Mesenchymal stem cell (in vitro differentiated cells and primary cell): Measurements from ENCODE around the gene CENPF.

ENCODE experiments used
- DNase-seq: peaks from one replicate; pipeline ENCODE4 v3.0.0-alpha.2; 2013
- H2AFZ ChIP-seq: one replicate; pipeline ENCODE4 v1.6.1; 2013; ENCODE audit warnings: low read depth, mild to moderate bottlenecking, control low read depth, inconsistent platforms, low read length, moderate library complexity
- H2AK5ac ChIP-seq: 2 replicates; pipeline ENCODE4 v1.6.1; 2013; ENCODE audit warnings: low read length, moderate library complexity, mild to moderate bottlenecking, inconsistent platforms; ENCODE audit not compliant: severe bottlenecking
- H2BK120ac ChIP-seq: one replicate; pipeline ENCODE4 v1.6.1; 2013; ENCODE audit warnings: low read depth, mild to moderate bottlenecking, inconsistent platforms, low read length, moderate library complexity
- H2BK12ac ChIP-seq, 2 experiments: one replicate each; pipeline ENCODE4 v1.6.1; 2013; ENCODE audit warnings: inconsistent platforms in 2 of 2, low read length in 2 of 2, mild to moderate bottlenecking in 2 of 2, moderate library complexity in 2 of 2, control low read depth in 1 of 2
- H2BK15ac ChIP-seq: one replicate; pipeline ENCODE4 v1.6.1; 2013; ENCODE audit warnings: mild to moderate bottlenecking, low read depth, inconsistent platforms; ENCODE audit not compliant: poor library complexity, severe bottlenecking
- H2BK5ac ChIP-seq: 2 replicates; pipeline ENCODE4 v1.6.1; 2013; ENCODE audit warnings: low read depth, mild to moderate bottlenecking, low read length, control low read depth, inconsistent platforms; ENCODE audit not compliant: poor library complexity, severe bottlenecking
- H3K14ac ChIP-seq, 2 experiments: one replicate each; pipeline ENCODE4 v1.6.1; 2013; ENCODE audit warnings: inconsistent platforms in 2 of 2, low read length in 2 of 2, control low read depth in 1 of 2, mild to moderate bottlenecking in 1 of 2, moderate library complexity in 1 of 2
- H3K18ac ChIP-seq, 2 experiments: one replicate each; pipeline ENCODE4 v1.6.1; 2013; ENCODE audit warnings: inconsistent platforms in 2 of 2, low read length in 2 of 2, control low read depth in 1 of 2, low read depth in 1 of 2, mild to moderate bottlenecking in 1 of 2
- H3K23ac ChIP-seq, 2 experiments: one replicate each; pipeline ENCODE4 v1.6.1; 2013; ENCODE audit warnings: inconsistent platforms in 2 of 2, low read length in 2 of 2, mild to moderate bottlenecking in 2 of 2, moderate library complexity in 2 of 2, control low read depth in 1 of 2
- H3K27ac ChIP-seq: 2 replicates; pipeline ENCODE4 v1.5.1; 2013; ENCODE audit warnings: mild to moderate bottlenecking, moderate library complexity, low read length, control low read depth, inconsistent platforms; ENCODE audit not compliant: poor library complexity, severe bottlenecking
- H3K27me3 ChIP-seq, 2 experiments: 2 replicates each; pipeline versions ENCODE4 v1.6.1 to v1.7.0; 2013; ENCODE audit warnings: low read length in 2 of 2, mild to moderate bottlenecking in 2 of 2, moderate library complexity in 2 of 2, control low read depth in 1 of 2, inconsistent platforms in 1 of 2; ENCODE audit not compliant: control insufficient read depth in 1 of 2, insufficient read depth in 1 of 2
- H3K36me3 ChIP-seq, 2 experiments: 2 replicates each; pipeline versions ENCODE4 v1.6.1 to v1.7.0; 2013; ENCODE audit warnings: low read length in 2 of 2, control low read depth in 1 of 2, inconsistent platforms in 1 of 2, low read depth in 1 of 2, mild to moderate bottlenecking in 1 of 2; ENCODE audit not compliant: insufficient read depth in 2 of 2, control insufficient read depth in 1 of 2
- H3K4ac ChIP-seq, 2 experiments: one replicate each; pipeline ENCODE4 v1.6.1; 2013; ENCODE audit warnings: inconsistent platforms in 2 of 2, low read length in 2 of 2, mild to moderate bottlenecking in 2 of 2, moderate library complexity in 2 of 2, control low read depth in 1 of 2, low read depth in 1 of 2
- H3K4me1 ChIP-seq: 2 replicates; pipeline ENCODE4 v1.6.1; 2013; ENCODE audit warnings: low read depth, low read length, control low read depth; ENCODE audit not compliant: control insufficient read depth, insufficient read depth
- H3K4me2 ChIP-seq: 2 replicates; pipeline ENCODE4 v1.6.1; 2013; ENCODE audit warnings: low read length, mild to moderate bottlenecking, inconsistent platforms; ENCODE audit not compliant: poor library complexity, severe bottlenecking
- H3K4me3 ChIP-seq, 2 experiments: 2 replicates each; pipeline versions ENCODE4 v1.5.1 to v1.7.0; 2013; ENCODE audit warnings: low read length in 2 of 2, mild to moderate bottlenecking in 2 of 2, control low read depth in 1 of 2, low read depth in 1 of 2; ENCODE audit not compliant: insufficient read depth in 1 of 2
- H3K79me1 ChIP-seq: replicated peaks from 2 replicates; pipeline ENCODE4 v1.6.1; 2013; ENCODE audit warnings: mild to moderate bottlenecking, control low read depth, low read length, inconsistent platforms; ENCODE audit not compliant: poor library complexity, severe bottlenecking
- H3K9ac ChIP-seq: 2 replicates; pipeline ENCODE4 v1.7.0; 2013; ENCODE audit warnings: mild to moderate bottlenecking, low read length, moderate library complexity
- H3K9me3 ChIP-seq: 2 replicates; pipeline ENCODE4 v1.7.0; 2013; ENCODE audit warnings: mild to moderate bottlenecking, low read length; ENCODE audit not compliant: control insufficient read depth
- H4K8ac ChIP-seq: one replicate; pipeline ENCODE4 v1.6.1; 2013; ENCODE audit warnings: inconsistent platforms, mild to moderate bottlenecking, low read length, moderate library complexity
- H4K91ac ChIP-seq: one replicate; pipeline ENCODE4 v1.6.1; 2013; ENCODE audit warnings: mild to moderate bottlenecking, low read length, inconsistent platforms
- WGBS: methylation state at CpG from one replicate; pipeline ENCODE4 v1.1.7; 2013; ENCODE audit warnings: mixed read lengths; 5-methylcytosine and 5-hydroxymethylcytosine counted together

The CENPF gene

DNA sequence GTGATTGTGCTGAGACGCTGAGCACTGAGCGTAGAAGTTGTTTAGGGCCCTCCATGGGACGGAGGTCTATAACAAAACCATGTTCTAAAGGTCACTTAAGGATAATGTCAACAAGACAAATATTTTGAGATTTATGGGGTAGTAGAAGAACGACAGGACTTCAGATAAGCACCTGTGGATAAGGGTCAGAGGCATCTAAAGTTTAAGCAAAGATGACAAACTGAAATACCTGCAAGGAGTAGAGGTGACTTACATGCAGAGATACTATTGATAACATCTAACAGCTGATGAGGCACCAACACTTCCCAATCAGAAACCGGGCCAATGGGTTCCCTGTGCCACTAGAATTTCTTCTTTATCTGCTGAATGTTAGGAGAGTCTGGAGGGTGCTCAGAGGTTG is 83.5 kb downstream of the CENPF start:
- no peak overlapping the region for H2BK12ac ChIP-seq
- WGBS = 82% methylated on average over 4 of the region's 5 CpGs

DNA sequence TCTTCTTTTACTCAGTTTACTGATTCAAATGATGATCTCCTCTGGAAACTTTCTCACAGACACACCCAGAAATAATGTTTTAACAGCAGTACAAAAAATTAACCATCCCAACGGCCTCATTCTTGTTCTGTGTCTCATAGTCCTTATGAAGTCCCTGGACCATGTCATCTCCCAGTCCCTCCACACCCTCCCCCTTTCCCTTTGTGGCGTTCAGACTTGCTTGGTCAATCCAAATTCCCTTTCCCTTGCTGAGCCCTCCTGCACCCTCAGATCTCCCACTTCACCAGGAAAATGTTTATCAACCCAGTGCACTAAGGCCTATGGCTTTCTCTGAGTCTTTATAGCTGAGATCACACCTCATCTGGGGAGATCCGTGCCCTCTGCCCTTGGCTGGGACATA is 85.9 kb downstream of the CENPF start:
- H2BK15ac ChIP-seq = no peak overlapping the region
- no peak overlapping the region for H2BK12ac ChIP-seq
- H3K23ac ChIP-seq = no peak overlapping the region
- no peak overlapping the region for H3K14ac ChIP-seq
- WGBS = 85% methylated on average over 3 of the region's 3 CpGs
- no peak overlapping the region for H3K4me2 ChIP-seq
- H3K36me3 ChIP-seq = no peaks in the 10 kb centered on the region
- no peak for DNase-seq
- H2BK120ac ChIP-seq = no peak overlapping the region
- H3K79me1 ChIP-seq = no peaks in the 10 kb centered on the region
- no peak overlapping the region for H2BK5ac ChIP-seq
- H3K4me3 ChIP-seq = no peak overlapping the region
- H3K4me1 ChIP-seq = no peaks in the 10 kb centered on the region
- no peak overlapping the region for H4K8ac ChIP-seq
- H3K27me3 ChIP-seq = no peaks in the 10 kb centered on the region
- H3K9ac ChIP-seq = no peak overlapping the region
- H3K18ac ChIP-seq = no peak overlapping the region
- no peak overlapping the region for H3K27ac ChIP-seq
- no peaks in the 10 kb centered on the region for H3K9me3 ChIP-seq
- H2AK5ac ChIP-seq = no peak overlapping the region
- no peak overlapping the region for H2AFZ ChIP-seq
- H3K4ac ChIP-seq = no peak overlapping the region
- H4K91ac ChIP-seq = no peak overlapping the region

More for the DNA sequence above, 83.5 kb downstream of the CENPF start:
- H3K14ac ChIP-seq = no peak overlapping the region
- no peak overlapping the region for H4K91ac ChIP-seq
- DNase-seq = no peak
- no peak overlapping the region for H3K9ac ChIP-seq
- H2BK15ac ChIP-seq = no peak overlapping the region
- no peak overlapping the region for H3K4me3 ChIP-seq
- no peaks in the 10 kb centered on the region for H3K79me1 ChIP-seq
- H3K36me3 ChIP-seq = no peaks in the 10 kb centered on the region
- H3K27me3 ChIP-seq = no peaks in the 10 kb centered on the region
- H3K9me3 ChIP-seq = no peaks in the 10 kb centered on the region
- no peak overlapping the region for H2AK5ac ChIP-seq
- no peak overlapping the region for H2AFZ ChIP-seq
- no peak overlapping the region for H4K8ac ChIP-seq
- H3K27ac ChIP-seq = no peak overlapping the region
- H2BK120ac ChIP-seq = no peak overlapping the region
- H3K23ac ChIP-seq = no peak overlapping the region
- no peaks in the 10 kb centered on the region for H3K4me1 ChIP-seq
- H3K18ac ChIP-seq = no peak overlapping the region
- no peak overlapping the region for H3K4me2 ChIP-seq
- no peak overlapping the region for H2BK5ac ChIP-seq
- H3K4ac ChIP-seq = no peak overlapping the region

DNA sequence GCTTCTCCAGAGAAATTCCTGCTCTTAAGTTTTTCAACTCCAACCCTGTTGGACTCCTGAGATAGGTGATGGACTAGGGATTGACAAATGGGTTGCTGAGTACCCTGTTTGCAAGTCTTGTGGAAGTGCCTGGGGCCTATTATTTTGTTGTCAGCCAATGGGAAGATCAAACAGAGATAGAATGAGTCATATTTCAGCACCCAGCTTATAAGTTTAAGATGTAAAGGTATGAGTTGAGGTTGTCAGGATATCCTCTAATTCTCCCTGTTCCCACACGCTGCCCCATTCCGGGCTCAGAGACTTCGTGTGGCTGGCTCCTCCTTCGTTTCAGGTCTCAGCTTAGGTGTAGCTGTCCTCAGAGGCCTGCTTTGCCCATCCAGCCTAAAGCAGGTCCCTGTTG is 91.8 kb downstream of the CENPF start:
- H3K14ac ChIP-seq = no peak overlapping the region
- no peak overlapping the region for H3K4me3 ChIP-seq
- no peak overlapping the region for H2BK12ac ChIP-seq
- H2BK120ac ChIP-seq = no peak overlapping the region
- no peaks in the 10 kb centered on the region for H3K79me1 ChIP-seq
- no peak for DNase-seq
- peaks cover 16% of the 10 kb centered on the region for H3K9me3 ChIP-seq
- H3K18ac ChIP-seq = no peak overlapping the region
- no peak overlapping the region for H4K8ac ChIP-seq
- 88% methylated on average over 4 of the region's 4 CpGs for WGBS
- H2BK15ac ChIP-seq = no peak overlapping the region
- H3K4ac ChIP-seq = no peak overlapping the region
- no peak overlapping the region for H3K23ac ChIP-seq
- no peak overlapping the region for H2AK5ac ChIP-seq
- no peaks in the 10 kb centered on the region for H3K4me1 ChIP-seq
- no peak overlapping the region for H3K27ac ChIP-seq
- no peaks in the 10 kb centered on the region for H3K36me3 ChIP-seq
- no peak overlapping the region for H4K91ac ChIP-seq
- no peak overlapping the region for H3K4me2 ChIP-seq
- H2BK5ac ChIP-seq = no peak overlapping the region
- H2AFZ ChIP-seq = no peak overlapping the region
- no peaks in the 10 kb centered on the region for H3K27me3 ChIP-seq
- H3K9ac ChIP-seq = no peak overlapping the region

DNA sequence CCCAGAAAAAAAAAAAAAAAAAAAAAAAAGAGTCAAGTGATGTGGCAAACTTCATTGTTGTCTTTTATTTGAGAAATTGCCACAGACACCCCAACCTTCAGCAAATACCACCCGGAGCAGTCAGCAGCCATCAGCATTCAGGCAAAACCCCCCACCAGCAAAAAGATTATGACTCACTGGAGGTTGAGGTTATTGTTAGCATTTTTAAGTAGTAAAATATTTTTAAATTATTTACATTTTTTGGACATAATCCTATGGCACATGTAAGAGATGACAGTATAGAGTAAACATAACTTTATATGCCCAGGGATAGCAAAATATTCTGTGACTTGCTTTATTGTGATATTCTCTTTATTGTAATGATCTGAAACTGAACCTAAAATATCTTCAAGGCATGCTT is 95.6 kb downstream of the CENPF start:
- Histone ChIP-seq H4K91ac (no peak overlapping the region), H3K4me2 (no peak overlapping the region), H3K4me3 (no peak overlapping the region), H4K8ac (no peak overlapping the region), H3K9me3 (peaks cover 16% of the 10 kb centered on the region), H3K27me3 (peaks cover 0 to 6% of the 10 kb centered on the region in 2 experiments), H2BK12ac (no peak overlapping the region), H2BK5ac (no peak overlapping the region), H3K23ac (no peak overlapping the region), H2AFZ (no peak overlapping the region), H3K36me3 (no peaks in the 10 kb centered on the region), H3K9ac (no peak overlapping the region), H3K18ac (no peak overlapping the region), H2BK15ac (no peak overlapping the region), H2BK120ac (no peak overlapping the region), H2AK5ac (no peak overlapping the region), H3K14ac (no peak overlapping the region), H3K4ac (no peak overlapping the region), H3K27ac (no peak overlapping the region), H3K79me1 (no peaks in the 10 kb centered on the region), H3K4me1 (no peaks in the 10 kb centered on the region)
- no peak for DNase-seq
- no CpG with 5 or more reads among the region's 1 CpG for WGBS
